ENCODE results near the gene SMAD6.

Gene SMAD6

DNA sequence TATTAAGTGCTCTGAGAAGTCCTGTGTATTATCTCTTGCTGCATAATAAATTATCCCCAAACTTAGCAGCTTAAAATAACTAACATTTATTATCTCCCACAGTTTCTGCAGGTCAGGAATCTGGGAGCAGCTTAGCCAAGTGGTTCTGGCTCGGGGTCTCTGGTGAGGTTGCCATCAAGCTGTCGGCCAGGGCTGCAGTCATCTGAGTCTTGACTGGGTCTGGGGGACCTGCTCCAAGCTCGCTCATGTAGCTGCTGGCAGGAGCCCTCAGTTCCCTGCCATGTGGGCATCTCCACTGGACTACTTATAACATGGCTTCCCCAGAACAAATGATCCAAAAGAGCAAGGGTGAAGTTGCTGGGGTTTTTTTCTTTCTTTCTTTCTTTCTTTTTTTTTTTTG, 80.7 kb downstream of the SMAD6 start:
- TF ChIP-seq, protein P1, sequence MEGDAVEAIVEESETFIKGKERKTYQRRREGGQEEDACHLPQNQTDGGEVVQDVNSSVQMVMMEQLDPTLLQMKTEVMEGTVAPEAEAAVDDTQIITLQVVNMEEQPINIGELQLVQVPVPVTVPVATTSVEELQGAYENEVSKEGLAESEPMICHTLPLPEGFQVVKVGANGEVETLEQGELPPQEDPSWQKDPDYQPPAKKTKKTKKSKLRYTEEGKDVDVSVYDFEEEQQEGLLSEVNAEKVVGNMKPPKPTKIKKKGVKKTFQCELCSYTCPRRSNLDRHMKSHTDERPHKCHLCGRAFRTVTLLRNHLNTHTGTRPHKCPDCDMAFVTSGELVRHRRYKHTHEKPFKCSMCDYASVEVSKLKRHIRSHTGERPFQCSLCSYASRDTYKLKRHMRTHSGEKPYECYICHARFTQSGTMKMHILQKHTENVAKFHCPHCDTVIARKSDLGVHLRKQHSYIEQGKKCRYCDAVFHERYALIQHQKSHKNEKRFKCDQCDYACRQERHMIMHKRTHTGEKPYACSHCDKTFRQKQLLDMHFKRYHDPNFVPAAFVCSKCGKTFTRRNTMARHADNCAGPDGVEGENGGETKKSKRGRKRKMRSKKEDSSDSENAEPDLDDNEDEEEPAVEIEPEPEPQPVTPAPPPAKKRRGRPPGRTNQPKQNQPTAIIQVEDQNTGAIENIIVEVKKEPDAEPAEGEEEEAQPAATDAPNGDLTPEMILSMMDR (IDR thresholded peaks at IDR 0.05; ENCODE audit: low read length, missing control alignments), result no peak
- H3K4me3 ChIP-seq (replicated peaks; ENCODE audit: low read depth, low read length), result no peak overlapping the region
- DNase-seq (ENCODE audit: low read depth), result no peak

- DNase-seq (ENCODE audit: low read depth), result no peak
- TF ChIP-seq, protein P1 (IDR thresholded peaks at IDR 0.05; ENCODE audit: low read length, missing control alignments), result no peak
These were observed 81.3 kb downstream of the SMAD6 start for GRCh38 chr15:66783314-66783713.

DNA sequence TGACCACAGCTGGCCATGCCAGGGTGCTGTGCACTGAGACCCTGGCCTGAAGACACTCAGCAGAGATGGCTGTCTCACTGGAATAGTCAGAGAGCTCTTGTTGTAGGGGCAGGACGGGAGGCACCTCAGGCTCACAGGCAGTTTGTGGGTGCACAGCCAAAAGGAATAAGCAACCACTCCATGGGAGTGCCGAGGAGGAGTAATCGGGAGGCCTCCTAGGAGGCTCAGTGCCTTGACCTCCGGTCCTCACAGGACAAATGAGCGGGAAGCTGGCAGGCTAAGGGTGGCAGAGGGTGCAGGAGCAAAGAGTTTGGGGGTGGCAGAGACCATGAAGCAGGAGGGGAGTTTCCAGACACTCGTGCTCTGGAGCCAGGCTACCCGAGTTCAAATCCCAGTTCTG, 81.7 kb downstream of the SMAD6 start:
- no peak for DNase-seq (ENCODE audit: low read depth)
- H3K4me3 ChIP-seq (replicated peaks; ENCODE audit: low read depth, low read length), result no peak overlapping the region
- TF ChIP-seq, protein P1 (IDR thresholded peaks at IDR 0.05; ENCODE audit: low read length, missing control alignments), result no peak

More at GRCh38 chr15:66783314-66783713, 81.3 kb downstream of the SMAD6 start:
- H3K4me3 ChIP-seq (replicated peaks; ENCODE audit: low read depth, low read length), result no peak overlapping the region

- TF ChIP-seq, protein P1 (IDR thresholded peaks at IDR 0.05; ENCODE audit: low read length, missing control alignments), result no peak
- no peak for DNase-seq (ENCODE audit: low read depth)
These were observed 82.1 kb downstream of the SMAD6 start for GRCh38 chr15:66784174-66784573.

DNA sequence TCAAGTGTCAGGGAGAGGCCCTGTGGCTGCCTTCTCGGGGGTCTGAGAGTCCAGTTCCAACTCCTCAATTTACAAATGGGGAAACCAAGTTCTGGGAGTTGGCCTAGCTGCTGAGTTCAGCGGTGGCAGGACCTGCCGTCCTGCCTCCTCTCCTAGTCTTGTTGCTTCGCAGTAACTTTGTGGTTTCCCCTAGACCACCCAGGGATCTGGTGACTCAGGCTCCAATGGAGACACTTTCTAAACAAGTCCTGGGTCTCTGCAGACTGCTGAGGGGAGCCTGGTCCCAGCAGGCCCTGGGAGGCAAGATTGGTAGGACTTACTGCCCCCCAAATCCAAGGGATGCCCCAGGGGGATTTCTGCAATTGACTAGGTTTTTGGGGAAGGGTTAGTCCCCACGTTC, 83.6 kb downstream of the SMAD6 start:
- DNase-seq (ENCODE audit: low read depth), result no peak
- TF ChIP-seq, protein P1 (IDR thresholded peaks at IDR 0.05; ENCODE audit: low read length, missing control alignments), result no peak

More at GRCh38 chr15:66784174-66784573, 82.1 kb downstream of the SMAD6 start:
- H3K4me3 ChIP-seq (replicated peaks; ENCODE audit: low read depth, low read length), result no peak overlapping the region

GRCh38 chr15:66786222-66786621, 84.2 kb downstream of the SMAD6 start:
- DNase-seq (ENCODE audit: low read depth), result no peak
- TF ChIP-seq, protein P1 (IDR thresholded peaks at IDR 0.05; ENCODE audit: low read length, missing control alignments), result no peak

More for the DNA sequence above, 83.6 kb downstream of the SMAD6 start:
- no peak overlapping the region for H3K4me3 ChIP-seq (replicated peaks; ENCODE audit: low read depth, low read length)

GRCh38 chr15:66786708-66787488, 84.9 kb downstream of the SMAD6 start:
- no peak overlapping the region for H3K4me3 ChIP-seq (replicated peaks; ENCODE audit: low read depth, low read length)
- no peak for DNase-seq (ENCODE audit: low read depth)
- TF ChIP-seq, protein P1 (IDR thresholded peaks at IDR 0.05; ENCODE audit: low read length, missing control alignments), result no peak

More at GRCh38 chr15:66786222-66786621, 84.2 kb downstream of the SMAD6 start:
- H3K4me3 ChIP-seq (replicated peaks; ENCODE audit: low read depth, low read length), result no peak overlapping the region

All from fibroblast of pulmonary artery (primary cell).